Mucosa of descending colon (tissue), 3 donors: ENCODE data around the gene EFCAB6. TPM values are rescaled to one million over a fixed set of nuclear protein-coding genes. Genes with fewer than 3 reads are reported as not detected.
A peak's percentile ranks its signal among the peaks of the same experiment; 100 is the strongest.
"Not testable (repeated sequence)": the region's sequence is repeated elsewhere in the genome, so short reads cannot be mapped to it uniquely, and the experiment has no call there.

ENCODE experiments used
- ATAC-seq: fragments of 200-7000 bp; cut with Tn5 transposase; one replicate; pipeline ENCODE4 v1.9.1; 2020; ENCODE audit warnings: mild to moderate bottlenecking, moderate library complexity
- DNase-seq, 3 donors: peaks; one replicate each; pipeline ENCODE4 v3.0.0-alpha.2; 2020
- H3K36me3 ChIP-seq: fragments of 200-600 bp; one replicate; pipeline ENCODE4 v1.8.0; 2021; ENCODE audit warnings: low read depth, mild to moderate bottlenecking
- H3K4me1 ChIP-seq: fragments of 200-600 bp; one replicate; pipeline ENCODE4 v1.8.0; 2021; ENCODE audit warnings: low read depth, mild to moderate bottlenecking
- H3K4me3 ChIP-seq: fragments of 200-600 bp; one replicate; pipeline ENCODE4 v1.8.0; 2021; ENCODE audit warnings: mild to moderate bottlenecking
- H3K9me3 ChIP-seq: fragments of 200-600 bp; one replicate; pipeline ENCODE4 v1.8.0; 2021; ENCODE audit warnings: mild to moderate bottlenecking
- CTCF ChIP-seq: fragments of 200-600 bp; IDR thresholded peaks from one replicate; pipeline ENCODE4 v1.8.0; 2022; ENCODE audit warnings: antibody characterized with exemption, mild to moderate bottlenecking
- intact Hi-C, 2 donors: fragments of 100-400 bp; cut with DNase I in 1 of 2; cut with micrococcal nuclease in 1 of 2; formaldehyde crosslinking; loops; one replicate each; pipeline versions ENCODE4 v1.11.0 to v1.11.1; 2022; cut with DNase I, micrococcal nuclease
- total RNA-seq, 3 donors: library from RNA; stranded (reverse); fragmentation: NEBNext Ultra II Directional in 2 of 3; extraction: Animal tissue kit (Norgen Biotek cat#: 25700) in 2 of 3; gene quantifications; one replicate each; pipeline versions ENCODE4 v1.2.1 to v1.2.4, GENCODE V29; 2021 to 2023
- donor health status: DM: no; HTN: no; CAD: no; lungs with moderate emphysema.
- donor health status: DM: no; HTN: no; CAD: no.
- donor health status: DM: no; HTN: yes; CAD: no.

Gene EFCAB6
- total RNA-seq, 3 donors from 2014 or later: 1.1 to 1.8 (median 1.7) TPM

DNA sequence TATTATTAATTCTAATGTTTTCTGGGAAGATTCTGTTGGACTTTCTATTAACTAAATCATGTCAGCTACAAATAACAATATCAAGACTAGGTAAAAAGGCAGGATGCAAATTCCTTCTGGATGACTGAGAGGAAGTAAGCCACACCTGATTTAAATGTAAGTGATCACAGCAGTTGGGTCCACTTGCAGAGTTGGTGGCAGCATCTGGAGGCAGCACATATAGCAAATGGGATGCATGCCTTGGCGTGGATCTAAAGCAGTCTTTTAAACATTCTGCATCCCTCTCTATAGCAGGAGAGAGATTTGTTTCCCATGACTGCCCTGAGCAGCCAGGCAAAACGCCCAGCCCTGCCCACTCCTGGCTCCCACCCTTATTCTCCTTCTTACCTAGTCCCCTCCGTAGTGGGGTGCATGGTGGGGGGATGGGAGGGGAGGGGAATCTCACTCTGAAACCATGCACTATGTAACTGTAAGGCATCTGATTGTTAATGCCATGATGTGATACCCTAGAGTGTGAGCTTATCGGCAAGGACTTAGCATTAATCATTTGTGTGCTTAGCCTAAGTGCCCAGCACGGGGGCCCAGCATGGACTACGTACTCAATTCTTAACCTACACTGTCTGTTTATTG is 130.3 kb downstream of the EFCAB6 start:
- H3K36me3 ChIP-seq: no peaks in the 10 kb centered on the region
- DNase-seq (no peak), ATAC-seq (no peak)
- intact Hi-C loops: no loop called here
- no peaks in the 10 kb centered on the region for H3K9me3 ChIP-seq
- TF ChIP-seq CTCF: no peak
- no peak overlapping the region for H3K4me3 ChIP-seq
- no peaks in the 10 kb centered on the region for H3K4me1 ChIP-seq

- Histone ChIP-seq H3K4me1 (peaks cover 5% of the 10 kb centered on the region), H3K36me3 (no peaks in the 10 kb centered on the region), H3K9me3 (no peaks in the 10 kb centered on the region), H3K4me3 (no peak overlapping the region)
- intact Hi-C loops: no loop called here
- ATAC-seq (peak; percentile 97), DNase-seq (peak in 2 of 3 donors; percentile 37 to 76)
- TF ChIP-seq CTCF: no peak
Measured at GRCh38 chr22:43670513-43670912, 141.6 kb downstream of the EFCAB6 start.

- TF ChIP-seq CTCF: no peak
- ATAC-seq (no peak), DNase-seq (no peak)
- peaks cover 5% of the 10 kb centered on the region for H3K4me1 ChIP-seq
- H3K9me3 ChIP-seq: no peaks in the 10 kb centered on the region
- H3K4me3 ChIP-seq: no peak overlapping the region
- H3K36me3 ChIP-seq: no peaks in the 10 kb centered on the region
- intact Hi-C loops: no loop called here
Measured at GRCh38 chr22:43669190-43669589, 142.9 kb downstream of the EFCAB6 start.

GRCh38 chr22:43667656-43668055 is 144.4 kb downstream of the EFCAB6 start:
- intact Hi-C loops: no loop called here
- H3K4me1 ChIP-seq: peaks cover 5% of the 10 kb centered on the region
- ATAC-seq: no peak
- TF ChIP-seq CTCF: no peak
- DNase-seq: no peak
- H3K9me3 ChIP-seq: no peaks in the 10 kb centered on the region
- H3K4me3 ChIP-seq: no peak overlapping the region
- H3K36me3 ChIP-seq: no peaks in the 10 kb centered on the region

DNA sequence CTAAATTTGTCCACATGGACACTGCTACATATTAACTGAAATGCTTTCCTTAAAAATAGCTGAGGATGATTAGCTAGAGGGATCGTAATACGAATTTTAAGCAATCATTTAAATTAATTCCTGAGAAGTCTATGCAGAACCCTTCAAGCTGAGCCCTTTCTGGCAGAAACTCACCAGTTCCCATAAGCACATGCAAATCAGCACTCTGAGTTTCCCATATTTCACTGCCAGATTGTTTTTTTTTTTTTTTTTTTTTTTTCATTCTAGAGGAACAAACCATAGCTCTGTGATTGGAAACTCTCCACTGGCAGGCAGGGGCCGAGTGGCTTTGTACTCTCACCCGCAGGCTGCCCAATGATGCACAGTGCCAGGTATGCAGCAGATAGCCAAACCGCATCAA is 145.6 kb downstream of the EFCAB6 start:
- no peak for DNase-seq
- intact Hi-C loops: no loop called here
- no peaks in the 10 kb centered on the region for H3K9me3 ChIP-seq
- TF ChIP-seq CTCF: no peak
- peaks cover 5% of the 10 kb centered on the region for H3K4me1 ChIP-seq
- no peak overlapping the region for H3K4me3 ChIP-seq
- H3K36me3 ChIP-seq: no peaks in the 10 kb centered on the region
- ATAC-seq: no peak

DNA sequence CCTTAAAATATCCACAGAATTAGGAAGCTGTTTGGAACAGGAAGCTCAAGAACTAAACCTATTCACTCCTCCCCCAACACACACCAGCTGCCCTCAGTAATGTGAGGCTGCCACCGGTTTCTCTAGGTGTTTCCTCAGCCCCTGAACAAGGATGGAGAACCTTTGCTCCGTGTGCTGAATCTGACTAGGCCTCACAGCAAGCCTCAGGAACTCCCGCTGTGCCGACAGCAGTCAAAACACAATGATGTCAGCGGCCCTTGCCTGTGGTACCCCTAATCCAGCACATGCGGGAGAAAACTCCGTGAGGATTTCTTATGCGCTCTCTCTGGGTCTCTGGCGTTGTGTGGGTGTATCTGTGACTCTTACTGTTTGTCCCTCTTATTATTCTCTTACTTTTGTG is 153.3 kb downstream of the EFCAB6 start:
- no peaks in the 10 kb centered on the region for H3K4me1 ChIP-seq
- no peak for TF ChIP-seq CTCF
- H3K4me3 ChIP-seq: no peak overlapping the region
- no peak for DNase-seq
- H3K9me3 ChIP-seq: no peaks in the 10 kb centered on the region
- intact Hi-C loops: no loop called here
- no peaks in the 10 kb centered on the region for H3K36me3 ChIP-seq
- no peak for ATAC-seq

DNA sequence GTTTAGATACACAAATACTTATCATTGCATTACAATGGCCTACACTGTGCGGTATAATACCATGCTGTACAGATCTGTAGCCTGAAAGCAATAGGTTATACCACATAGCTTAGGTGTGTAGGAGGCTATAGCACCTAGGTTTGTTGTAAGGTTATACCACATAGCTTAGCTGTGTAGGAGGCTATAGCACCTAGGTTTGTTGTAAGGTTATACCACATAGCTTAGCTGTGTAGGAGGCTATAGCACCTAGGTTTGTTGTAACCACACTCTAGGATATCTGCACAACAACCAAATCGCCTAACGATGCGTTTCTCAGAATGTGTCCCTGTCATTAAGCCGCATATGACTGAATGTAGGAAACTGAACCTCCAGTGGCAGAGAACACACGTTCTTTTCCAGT is 155.5 kb downstream of the EFCAB6 start:
- H3K4me1 ChIP-seq, H3K36me3 ChIP-seq, H3K9me3 ChIP-seq, ATAC-seq, DNase-seq, H3K4me3 ChIP-seq, intact Hi-C loops: not testable (repeated sequence)
